AG04450 (cell line): ENCODE data around the gene PPDPF. TPM values are rescaled to one million over a fixed set of nuclear protein-coding genes. Genes with fewer than 3 reads are reported as not detected.

Source experiments
- CTCF ChIA-PET: fragments of 300-600, 350-600 bp; formaldehyde crosslinking; extraction: SDS; loops from one replicate; lab custom pipeline; 2022; ENCODE audit warnings: antibody characterized with exemption, inconsistent platforms; lab: Charles Lee
- POLR2A ChIA-PET: fragments of 350-600 bp; formaldehyde crosslinking; extraction: SDS; loops from one replicate; lab custom pipeline; 2021; ENCODE audit warnings: antibody characterized with exemption, inconsistent platforms; lab: Yijun Ruan, JAX
- DNase-seq: peaks from one replicate; pipeline ENCODE4 v3.0.0-alpha.2; 2011; ENCODE audit warnings: low read depth, low spot score
- H3K27ac ChIP-seq: one replicate; pipeline ENCODE4 v1.5.1; 2012; ENCODE audit warnings: low read depth, low read length, control low read depth
- H3K27me3 ChIP-seq: one replicate; pipeline ENCODE4 v1.6.0; 2012; ENCODE audit warnings: low read length; ENCODE audit not compliant: control insufficient read depth, insufficient read depth
- H3K4me3 ChIP-seq: 2 replicates; pipeline ENCODE4 v1.5.1; 2011; ENCODE audit warnings: mild to moderate bottlenecking, low read depth, low read length, control low read depth
- H3K9me3 ChIP-seq: 2 replicates; pipeline ENCODE4 v1.5.1; 2012; ENCODE audit warnings: low read length; ENCODE audit not compliant: control insufficient read depth, insufficient read depth
- CTCF ChIP-seq: IDR thresholded peaks from 2 replicates; pipeline ENCODE4 v1.5.1; 2011; ENCODE audit warnings: low read depth, low read length, control low read depth, inconsistent platforms
- polyA plus RNA-seq: library from polyadenylated mRNA; depleted of rRNA; stranded (reverse); fragments of >200 nt; gene quantifications from 2 replicates; pipeline ENCODE4 v1.2.3, GENCODE V29; 2011

Gene PPDPF
- polyA plus RNA-seq, 1 experiment: 13.5 TPM

DNA sequence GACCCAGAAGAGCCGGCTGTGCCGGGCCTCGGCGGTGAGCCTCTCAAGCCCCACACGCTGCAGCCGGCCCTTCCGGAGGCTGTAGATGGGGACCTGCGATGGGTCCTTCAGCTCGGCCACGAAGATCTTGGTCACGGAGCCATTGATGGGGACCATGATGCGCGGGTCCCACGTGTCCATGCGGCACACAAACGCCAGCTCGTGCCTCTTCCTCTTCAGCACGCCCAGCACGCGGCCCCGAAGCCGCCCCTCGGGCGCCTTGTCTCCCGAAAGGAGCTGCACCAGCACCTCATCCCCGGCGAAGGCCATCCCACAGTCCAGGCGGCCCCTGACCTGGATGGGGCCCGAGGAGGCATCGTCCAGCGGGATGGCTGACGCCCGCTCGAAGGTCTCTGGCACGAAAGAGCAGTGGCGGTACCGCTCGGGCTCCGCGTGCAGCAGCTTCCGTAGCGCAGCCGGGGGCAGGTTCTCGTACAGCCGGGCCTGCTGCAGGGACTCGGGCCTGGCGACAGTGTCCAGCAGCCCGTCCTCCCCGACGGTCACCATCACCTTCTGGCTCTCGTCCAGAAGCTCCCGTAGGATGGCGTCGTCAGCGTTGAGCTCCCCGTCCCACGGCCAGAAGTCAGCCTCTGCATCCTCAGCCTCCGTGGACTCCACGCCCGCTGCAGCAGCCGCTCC is 44.6 kb downstream of the PPDPF start:
- POLR2A ChIA-PET: no interaction called here
- TF ChIP-seq CTCF: no peak
- no peak for DNase-seq
- Histone ChIP-seq H3K9me3 (peaks cover 1% of the 10 kb centered on the region; the same call in 1 of the 2 replicates), H3K27me3 (no peaks in the 10 kb centered on the region), H3K27ac (no peak overlapping the region), H3K4me3 (no peak overlapping the region)
- CTCF ChIA-PET: no interaction called here

DNA sequence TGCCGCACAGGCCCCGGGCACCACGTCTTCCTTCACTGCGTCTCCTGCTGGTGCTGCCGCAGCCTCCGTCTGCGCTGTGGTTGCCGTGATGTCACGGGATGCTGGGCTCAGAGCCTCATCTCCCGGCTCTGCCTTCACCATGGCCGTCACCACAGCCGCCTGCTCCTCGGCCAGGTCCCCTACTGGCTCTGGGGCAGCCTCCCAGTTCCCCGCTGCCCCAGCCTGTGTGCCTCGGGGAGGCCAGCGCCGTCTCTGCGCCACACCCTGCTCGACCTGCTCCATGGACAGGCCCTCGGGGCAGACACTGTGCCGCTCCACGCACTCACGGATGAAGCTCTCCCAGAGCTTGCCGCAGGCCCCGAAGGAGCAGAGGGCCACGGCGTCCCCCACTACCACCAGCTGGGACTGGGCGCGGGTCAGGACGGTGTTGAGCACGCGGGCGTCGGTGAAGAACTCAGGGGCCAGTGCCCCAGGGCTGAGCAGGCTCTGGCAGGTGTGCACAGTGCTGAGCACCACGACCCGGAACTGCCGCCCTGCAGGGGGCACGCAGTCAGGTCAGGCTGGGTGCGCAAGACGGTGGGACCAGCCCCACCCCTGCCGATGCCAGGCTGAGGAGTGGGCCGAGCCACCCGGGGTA is 45.3 kb downstream of the PPDPF start:
- CTCF ChIA-PET: no interaction called here
- TF ChIP-seq CTCF: no peak

GRCh38 chr20:63566395-63567135 is 46.0 kb downstream of the PPDPF start:
- no peak for DNase-seq
- CTCF ChIA-PET: no interaction called here
- POLR2A ChIA-PET: no interaction called here

More for the DNA sequence above, 45.3 kb downstream of the PPDPF start:
- Histone ChIP-seq H3K27ac (no peak overlapping the region), H3K27me3 (no peaks in the 10 kb centered on the region), H3K4me3 (no peak overlapping the region), H3K9me3 (no peaks in the 10 kb centered on the region; the same call in 1 of the 2 replicates)
- DNase-seq: no peak
- POLR2A ChIA-PET: no interaction called here

DNA sequence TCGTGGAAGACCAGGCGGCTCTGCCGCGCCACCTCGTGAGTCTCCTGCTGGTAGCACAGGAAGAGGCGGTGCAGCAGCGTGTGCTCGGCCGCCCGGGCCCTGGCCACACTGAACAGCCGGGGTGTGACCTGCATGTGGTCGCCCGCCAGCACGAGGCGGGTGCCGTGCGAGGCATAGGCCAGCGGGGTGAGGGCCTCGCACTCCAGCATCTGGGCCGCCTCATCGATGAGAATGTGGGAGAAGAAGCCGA is 46.5 kb downstream of the PPDPF start:
- ChIA-PET POLR2A (no interaction called here), CTCF (no interaction called here)
- no peak overlapping the region for H3K27ac ChIP-seq
- DNase-seq: no peak
- H3K4me3 ChIP-seq: no peak overlapping the region
- H3K9me3 ChIP-seq: no peaks in the 10 kb centered on the region; the same call in 1 of the 2 replicates
- no peaks in the 10 kb centered on the region for H3K27me3 ChIP-seq
- TF ChIP-seq CTCF: no peak

More at GRCh38 chr20:63566395-63567135, 46.0 kb downstream of the PPDPF start:
- Histone ChIP-seq H3K27me3 (no peaks in the 10 kb centered on the region), H3K4me3 (no peak overlapping the region), H3K27ac (no peak overlapping the region), H3K9me3 (no peaks in the 10 kb centered on the region; the same call in 1 of the 2 replicates)
- no peak for TF ChIP-seq CTCF
